ENCODE measurements around the gene DCAF8L2. TPM values are rescaled to one million over a fixed set of nuclear protein-coding genes. Genes with fewer than 3 reads are reported as not detected.

DCAF8L2 gene
- total and polyA plus RNA-seq, 2 donors (not counting 1 experiment from before 2014, with no cell fraction given): not detected

DNA sequence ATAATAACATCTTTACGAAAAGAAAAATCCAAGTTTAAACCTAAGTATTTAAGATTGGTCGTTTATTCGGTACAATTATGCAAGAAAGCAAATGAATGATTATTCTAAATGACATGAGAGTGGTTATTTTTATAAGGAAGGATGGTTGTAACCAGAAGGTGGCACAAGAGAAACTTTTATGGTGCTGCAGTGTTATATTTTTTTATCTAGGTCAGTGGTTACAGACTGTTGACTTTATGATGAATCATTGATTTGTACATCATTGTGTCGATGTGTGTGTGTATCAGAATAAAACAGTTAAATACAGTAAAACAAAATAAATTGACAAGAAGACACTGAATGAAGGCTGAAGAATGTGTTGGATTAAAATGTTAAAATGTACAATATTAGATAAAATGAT, 9.8 kb downstream of the DCAF8L2 start:
- H3K4me2 ChIP-seq (ENCODE audit: extremely low read depth, insufficient read depth, low read length): no peak overlapping the region
- no peaks in the 10 kb centered on the region for H3K79me2 ChIP-seq (ENCODE audit: control insufficient read depth, insufficient read depth, low read length)
- no peaks in the 10 kb centered on the region for H3K9me3 ChIP-seq (ENCODE audit: control insufficient read depth, insufficient read depth, low read depth, low read length)
- H3K9ac ChIP-seq (ENCODE audit: insufficient read depth, low read length): no peak overlapping the region
- DNase-seq (ENCODE audit: low read depth in 2 of 2): peak; percentile 37 to 47
- no peaks in the 10 kb centered on the region for H4K20me1 ChIP-seq (ENCODE audit: control insufficient read depth, extremely low read depth, insufficient read depth, low read length)
- no peaks in the 10 kb centered on the region for H3K4me1 ChIP-seq (ENCODE audit: control insufficient read depth, extremely low read depth, insufficient read depth, low read length)
- TF ChIP-seq, protein P1, sequence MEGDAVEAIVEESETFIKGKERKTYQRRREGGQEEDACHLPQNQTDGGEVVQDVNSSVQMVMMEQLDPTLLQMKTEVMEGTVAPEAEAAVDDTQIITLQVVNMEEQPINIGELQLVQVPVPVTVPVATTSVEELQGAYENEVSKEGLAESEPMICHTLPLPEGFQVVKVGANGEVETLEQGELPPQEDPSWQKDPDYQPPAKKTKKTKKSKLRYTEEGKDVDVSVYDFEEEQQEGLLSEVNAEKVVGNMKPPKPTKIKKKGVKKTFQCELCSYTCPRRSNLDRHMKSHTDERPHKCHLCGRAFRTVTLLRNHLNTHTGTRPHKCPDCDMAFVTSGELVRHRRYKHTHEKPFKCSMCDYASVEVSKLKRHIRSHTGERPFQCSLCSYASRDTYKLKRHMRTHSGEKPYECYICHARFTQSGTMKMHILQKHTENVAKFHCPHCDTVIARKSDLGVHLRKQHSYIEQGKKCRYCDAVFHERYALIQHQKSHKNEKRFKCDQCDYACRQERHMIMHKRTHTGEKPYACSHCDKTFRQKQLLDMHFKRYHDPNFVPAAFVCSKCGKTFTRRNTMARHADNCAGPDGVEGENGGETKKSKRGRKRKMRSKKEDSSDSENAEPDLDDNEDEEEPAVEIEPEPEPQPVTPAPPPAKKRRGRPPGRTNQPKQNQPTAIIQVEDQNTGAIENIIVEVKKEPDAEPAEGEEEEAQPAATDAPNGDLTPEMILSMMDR (conservative IDR thresholded peaks at IDR 0.05 in 1 of 2, IDR thresholded peaks at IDR 0.05 in 1 of 2; ENCODE audit: low read depth in 1 of 2, low read length in 2 of 2): peak in 1 of 2 donors; percentile 24
- no peak for TF ChIP-seq EZH2 (IDR thresholded peaks at IDR 0.05; ENCODE audit: low read length, missing control alignments)
- no peak overlapping the region for H3K27ac ChIP-seq (ENCODE audit: insufficient read depth, low read length)
- H2AFZ ChIP-seq (ENCODE audit: low read length): no peak overlapping the region
- H3K27me3 ChIP-seq (ENCODE audit: control insufficient read depth, insufficient read depth, low read length): no peaks in the 10 kb centered on the region
- no peak overlapping the region for H3K4me3 ChIP-seq (replicated peaks in 1 of 4; ENCODE audit: control extremely low read depth in 1 of 4, insufficient read depth in 1 of 4, low read depth in 3 of 4, low read length in 4 of 4)
- no peaks in the 10 kb centered on the region for H3K36me3 ChIP-seq (ENCODE audit: control insufficient read depth, insufficient read depth, low read length)

DNA sequence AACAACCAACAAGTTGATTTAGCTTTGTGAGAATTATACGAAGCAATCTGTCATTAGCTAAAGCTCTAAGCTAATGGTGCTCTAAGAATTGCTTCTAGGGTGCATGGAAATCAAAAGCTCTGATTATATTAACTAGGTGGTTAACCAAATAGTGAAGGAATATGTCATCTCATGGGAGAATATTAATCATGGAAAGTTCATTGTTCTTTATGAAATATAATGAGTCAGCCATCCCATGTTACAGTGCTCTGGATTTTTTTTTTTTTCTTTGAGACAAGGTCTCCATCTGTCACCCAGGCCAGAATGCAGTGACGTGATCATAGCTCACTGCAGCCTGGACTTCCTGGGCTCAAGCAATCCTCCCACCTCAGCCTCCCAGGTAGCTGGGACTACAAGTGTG, 10.5 kb downstream of the DCAF8L2 start:
- no peaks in the 10 kb centered on the region for H3K79me2 ChIP-seq (ENCODE audit: control insufficient read depth, insufficient read depth, low read length)
- H3K36me3 ChIP-seq (ENCODE audit: control insufficient read depth, insufficient read depth, low read length): no peaks in the 10 kb centered on the region
- no peak overlapping the region for H3K27ac ChIP-seq (ENCODE audit: insufficient read depth, low read length)
- TF ChIP-seq, protein P1 (conservative IDR thresholded peaks at IDR 0.05 in 1 of 2, IDR thresholded peaks at IDR 0.05 in 1 of 2; ENCODE audit: low read depth in 1 of 2, low read length in 2 of 2): no peak
- no peak for TF ChIP-seq EZH2 (IDR thresholded peaks at IDR 0.05; ENCODE audit: low read length, missing control alignments)
- peak; percentile 3 to 33 for DNase-seq (ENCODE audit: low read depth in 2 of 2)
- no peaks in the 10 kb centered on the region for H3K4me1 ChIP-seq (ENCODE audit: control insufficient read depth, extremely low read depth, insufficient read depth, low read length)
- H3K9me3 ChIP-seq (ENCODE audit: control insufficient read depth, insufficient read depth, low read depth, low read length): no peaks in the 10 kb centered on the region
- H3K27me3 ChIP-seq (ENCODE audit: control insufficient read depth, insufficient read depth, low read length): no peaks in the 10 kb centered on the region
- H2AFZ ChIP-seq (ENCODE audit: low read length): no peak overlapping the region
- H4K20me1 ChIP-seq (ENCODE audit: control insufficient read depth, extremely low read depth, insufficient read depth, low read length): no peaks in the 10 kb centered on the region
- H3K4me2 ChIP-seq (ENCODE audit: extremely low read depth, insufficient read depth, low read length): no peak overlapping the region
- H3K9ac ChIP-seq (ENCODE audit: insufficient read depth, low read length): no peak overlapping the region
- H3K4me3 ChIP-seq (replicated peaks in 1 of 4; ENCODE audit: control extremely low read depth in 1 of 4, insufficient read depth in 1 of 4, low read depth in 3 of 4, low read length in 4 of 4): no peak overlapping the region

GRCh38 chrX:27608671-27609070, 18.5 kb downstream of the DCAF8L2 start:
- no peak overlapping the region for H3K4me2 ChIP-seq (ENCODE audit: extremely low read depth, insufficient read depth, low read length)
- H2AFZ ChIP-seq (ENCODE audit: low read length): no peak overlapping the region
- H3K4me3 ChIP-seq (replicated peaks in 1 of 4; ENCODE audit: control extremely low read depth in 1 of 4, insufficient read depth in 1 of 4, low read depth in 3 of 4, low read length in 4 of 4): no peak overlapping the region
- H3K36me3 ChIP-seq (ENCODE audit: control insufficient read depth, insufficient read depth, low read length): no peaks in the 10 kb centered on the region
- no peaks in the 10 kb centered on the region for H4K20me1 ChIP-seq (ENCODE audit: control insufficient read depth, extremely low read depth, insufficient read depth, low read length)
- H3K79me2 ChIP-seq (ENCODE audit: control insufficient read depth, insufficient read depth, low read length): no peaks in the 10 kb centered on the region
- no peaks in the 10 kb centered on the region for H3K27me3 ChIP-seq (ENCODE audit: control insufficient read depth, insufficient read depth, low read length)
- DNase-seq (ENCODE audit: low read depth in 2 of 2): no peak
- no peak for TF ChIP-seq EZH2 (IDR thresholded peaks at IDR 0.05; ENCODE audit: low read length, missing control alignments)
- TF ChIP-seq, protein P1 (conservative IDR thresholded peaks at IDR 0.05 in 1 of 2, IDR thresholded peaks at IDR 0.05 in 1 of 2; ENCODE audit: low read depth in 1 of 2, low read length in 2 of 2): no peak
- H3K9ac ChIP-seq (ENCODE audit: insufficient read depth, low read length): no peak overlapping the region
- no peaks in the 10 kb centered on the region for H3K4me1 ChIP-seq (ENCODE audit: control insufficient read depth, extremely low read depth, insufficient read depth, low read length)
- H3K27ac ChIP-seq (ENCODE audit: insufficient read depth, low read length): no peak overlapping the region
- H3K9me3 ChIP-seq (ENCODE audit: control insufficient read depth, insufficient read depth, low read depth, low read length): no peaks in the 10 kb centered on the region

Data from fibroblast of lung (primary cell).